DMS53 treated with DMSO at 0.1 percent for 48 hours (cell line): ENCODE data around the gene ZFPM1.

Experiments
- DNase-seq: peaks from one replicate; lab custom pipeline; 2025; ENCODE audit not compliant: unreplicated experiment; lab: John Stamatoyannopoulos, UW

The ZFPM1 gene

DNA sequence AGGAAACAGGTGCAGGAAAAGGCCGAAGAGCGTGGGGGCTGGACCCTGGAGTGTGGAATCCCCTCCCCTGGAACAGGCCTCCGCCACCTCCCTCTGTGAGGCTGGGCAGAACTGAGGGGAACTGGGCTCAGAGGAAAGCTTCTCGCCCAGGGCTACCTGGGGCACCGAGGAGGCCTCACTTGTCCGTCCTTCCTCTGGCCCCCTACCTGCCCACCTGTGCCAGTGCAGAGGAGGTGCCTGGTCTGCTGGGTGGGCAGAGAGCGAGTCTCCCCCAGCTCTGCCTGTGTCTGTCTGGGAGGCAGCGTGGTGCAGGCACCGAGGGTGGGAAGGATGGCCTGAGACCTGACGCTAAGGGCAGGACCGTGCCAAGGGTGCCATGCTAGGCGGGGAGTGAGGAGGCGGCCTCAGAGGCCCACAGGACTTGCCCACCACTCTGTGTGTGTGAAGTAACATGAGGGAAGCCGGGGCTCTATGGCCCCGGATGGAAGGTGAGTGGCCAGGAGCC lies 42.2 kb downstream of the ZFPM1 start:
- DNase-seq = no peak

DNA sequence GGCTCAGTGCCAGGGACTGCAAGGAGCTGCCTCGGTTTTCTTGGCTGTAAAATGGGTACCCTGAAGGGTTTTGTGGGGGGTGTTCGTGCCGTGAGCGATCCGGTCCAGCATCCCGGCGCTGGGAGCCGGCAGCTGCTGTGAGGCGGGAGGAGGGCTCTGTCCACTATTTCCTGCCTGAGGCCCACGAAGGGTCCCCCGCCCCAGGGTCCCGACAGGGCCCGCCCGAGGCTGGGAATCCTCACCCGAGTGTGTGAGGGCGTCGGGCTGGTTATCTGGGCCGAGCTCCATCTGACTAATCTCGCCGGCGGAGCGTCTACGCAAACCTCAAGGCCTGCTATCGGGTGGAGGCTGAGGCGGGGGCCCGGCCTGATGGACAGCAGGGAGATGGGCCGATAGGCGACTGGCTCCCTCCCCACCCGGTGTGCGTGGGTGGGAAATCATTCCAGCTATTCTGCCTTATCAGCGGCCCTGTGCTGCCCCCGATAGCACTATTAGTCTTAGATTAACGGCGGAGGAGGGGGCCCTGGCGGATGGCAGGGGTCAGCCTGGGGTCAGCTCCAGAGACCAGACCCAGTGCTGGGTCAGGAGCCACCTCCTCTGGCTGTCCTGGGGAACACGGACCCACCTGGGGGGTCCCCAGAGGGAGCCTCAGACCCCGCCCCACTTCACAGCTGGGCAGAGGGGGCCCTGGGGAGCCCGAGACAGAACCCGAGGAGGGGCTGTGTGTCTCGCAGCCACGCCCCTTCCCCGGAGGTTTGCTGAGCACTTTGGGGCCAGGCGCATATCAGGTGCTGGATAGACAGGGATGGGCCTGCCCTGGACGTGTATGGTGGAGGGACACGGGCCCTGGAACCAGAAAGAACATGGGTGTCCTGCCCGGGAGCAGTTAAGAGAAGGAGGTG lies 44.7 kb downstream of the ZFPM1 start:
- DNase-seq = no peak

DNA sequence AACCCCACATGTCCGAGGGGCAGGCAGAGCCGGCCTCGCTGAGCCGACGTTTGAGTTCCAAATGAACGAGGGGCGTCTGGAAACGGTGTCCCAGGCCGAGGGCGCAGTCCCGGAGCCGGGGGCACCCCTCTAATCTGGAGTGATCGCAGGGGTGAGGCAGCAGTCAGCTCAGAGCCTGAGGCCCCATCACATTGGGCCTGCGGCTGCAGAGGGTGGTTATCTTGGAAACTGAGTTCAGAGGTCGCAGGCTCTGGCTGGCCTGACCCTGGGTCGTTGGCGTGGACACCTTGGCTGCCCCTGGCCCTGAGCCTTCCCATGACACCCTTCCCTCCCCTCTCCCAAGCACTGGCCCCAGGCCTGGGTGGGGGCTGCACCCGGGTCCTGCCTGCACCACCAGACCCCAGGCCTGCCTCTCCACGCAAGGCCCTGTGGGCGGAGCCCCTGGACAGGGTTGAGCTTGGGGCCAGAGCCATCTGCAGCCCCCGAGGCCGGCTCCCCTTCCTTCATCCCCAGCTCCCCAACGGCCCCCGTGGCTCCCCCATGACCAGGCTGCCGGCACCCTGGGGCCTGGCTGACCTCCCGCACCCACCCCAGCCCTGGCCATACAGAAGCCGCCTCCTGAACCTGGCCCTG lies 45.6 kb downstream of the ZFPM1 start:
- no peak for DNase-seq

DNA sequence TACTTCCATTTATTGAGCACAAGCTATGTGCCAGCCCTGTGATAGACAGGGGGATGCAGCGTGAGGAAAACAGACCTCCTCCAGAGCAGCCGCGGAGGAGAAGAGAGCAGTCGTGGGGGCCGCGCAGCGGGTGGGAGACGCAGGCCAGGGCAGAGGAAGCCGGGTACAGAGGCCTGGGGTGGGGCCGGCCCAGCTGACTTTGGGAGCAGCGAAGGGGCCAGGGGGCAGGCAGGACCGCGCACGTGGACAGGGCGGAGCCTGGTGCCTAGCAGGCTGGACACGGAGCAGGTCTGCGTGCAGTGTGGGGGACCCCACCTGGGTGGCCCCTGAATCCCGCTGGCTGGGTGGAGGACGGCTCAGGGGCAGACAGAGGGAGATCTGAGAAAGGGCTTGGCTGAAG lies 46.2 kb downstream of the ZFPM1 start:
- DNase-seq = no peak

DNA sequence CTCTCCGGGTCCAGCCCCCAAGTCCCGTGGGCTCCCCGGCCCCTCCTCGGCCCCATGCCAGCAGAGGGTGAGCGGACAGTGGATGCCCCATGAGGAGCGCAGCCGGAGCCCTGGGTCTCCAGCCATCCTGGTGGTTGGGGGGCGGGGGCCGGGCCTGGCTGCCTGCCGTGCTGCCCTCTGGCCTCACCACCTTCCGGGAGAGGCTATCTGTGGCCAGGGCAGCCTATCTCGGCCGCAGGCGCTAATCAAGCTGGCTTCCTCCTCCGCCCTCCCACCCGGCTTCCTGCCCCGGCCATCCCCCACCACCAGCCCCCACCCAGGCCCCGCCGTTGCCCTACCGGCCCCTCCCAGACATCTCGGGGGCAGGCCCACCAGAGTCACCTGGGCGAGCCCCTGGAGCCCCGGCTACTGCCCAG lies 46.8 kb downstream of the ZFPM1 start:
- DNase-seq = no peak

DNA sequence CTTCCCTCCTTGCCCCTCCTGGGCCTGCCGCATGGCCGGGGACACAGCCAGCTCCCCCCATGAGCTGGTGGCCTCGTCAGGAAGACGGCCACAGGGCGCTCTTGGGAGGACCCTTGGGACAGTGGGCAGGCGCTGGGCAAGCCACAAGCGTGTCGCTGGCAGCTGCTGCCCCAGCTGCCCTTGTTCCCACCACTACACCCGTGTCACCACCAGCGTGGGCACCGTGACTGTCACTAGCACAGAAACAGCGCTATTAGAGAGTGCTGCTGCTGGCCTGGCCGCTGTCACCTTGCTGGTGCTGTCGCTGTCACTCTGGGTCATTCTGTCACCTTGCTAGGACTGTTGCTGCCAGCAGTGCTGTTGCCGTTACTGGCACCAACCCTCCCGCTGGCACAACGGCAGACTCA lies 47.2 kb downstream of the ZFPM1 start:
- DNase-seq = no peak

DNA sequence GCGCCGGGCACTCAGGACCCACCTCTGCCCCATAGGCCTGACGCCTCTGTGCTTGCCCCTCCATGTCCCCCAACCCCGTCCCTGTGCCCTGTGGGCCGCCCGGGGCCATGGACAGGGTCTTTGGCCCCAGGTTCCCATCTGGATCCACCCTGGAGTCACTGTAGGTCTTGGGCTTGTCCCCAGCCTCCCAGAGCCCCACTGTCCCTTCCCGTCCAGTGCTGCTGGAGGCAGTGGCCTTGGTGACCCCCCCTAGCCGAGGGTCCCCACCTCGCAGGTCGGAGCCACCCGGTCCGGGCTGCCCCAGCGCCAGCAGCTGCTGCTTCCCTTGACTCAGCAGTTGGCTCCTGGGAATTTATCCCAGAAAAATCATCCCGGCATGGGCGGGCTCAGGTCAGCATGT lies 49.3 kb downstream of the ZFPM1 start:
- no peak for DNase-seq

DNA sequence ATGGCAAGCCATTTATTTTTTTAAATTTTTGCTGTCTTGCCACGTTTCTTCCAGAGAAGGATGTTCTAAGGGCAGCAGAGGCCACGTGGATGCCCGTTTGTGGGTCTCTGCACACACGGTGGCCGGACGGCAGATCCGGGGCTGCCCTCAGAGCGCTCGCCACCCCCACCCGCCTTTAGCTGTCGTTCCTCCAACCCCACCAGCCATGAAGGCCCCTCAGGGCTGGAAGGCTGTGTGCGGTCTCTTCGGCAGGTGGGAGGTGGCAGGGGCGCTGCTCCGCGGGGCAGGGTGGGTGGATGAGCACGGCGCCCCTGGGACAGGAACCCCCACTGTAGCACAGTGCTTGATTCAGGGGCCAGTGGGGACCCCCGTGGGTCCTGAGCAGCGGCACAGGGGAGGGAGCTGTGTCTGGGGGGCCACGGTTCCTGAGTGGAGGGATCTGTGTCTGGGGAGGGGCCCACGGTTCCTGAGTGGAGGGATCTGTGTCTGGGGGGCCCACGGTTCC lies 49.7 kb downstream of the ZFPM1 start:
- no peak for DNase-seq

DNA sequence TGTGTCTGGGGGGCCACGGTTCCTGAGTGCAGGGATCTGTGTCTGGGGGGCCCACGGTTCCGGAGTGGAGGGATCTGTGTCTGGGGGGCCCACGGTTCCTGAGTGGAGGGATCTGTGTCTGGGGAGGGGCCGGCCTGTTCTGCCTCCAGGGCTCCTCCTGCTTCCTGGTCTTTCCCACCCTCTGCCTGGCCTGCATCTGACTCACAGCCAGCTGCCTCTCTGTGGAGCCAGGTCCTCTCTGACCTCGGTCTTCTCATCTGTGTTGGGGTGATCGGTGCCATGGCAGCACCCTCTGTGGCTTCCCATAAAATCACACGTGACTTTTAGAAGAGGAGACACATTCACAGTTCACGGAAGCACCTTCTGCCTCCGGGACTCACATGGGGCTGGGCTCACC lies 50.3 kb downstream of the ZFPM1 start:
- no peak for DNase-seq

DNA sequence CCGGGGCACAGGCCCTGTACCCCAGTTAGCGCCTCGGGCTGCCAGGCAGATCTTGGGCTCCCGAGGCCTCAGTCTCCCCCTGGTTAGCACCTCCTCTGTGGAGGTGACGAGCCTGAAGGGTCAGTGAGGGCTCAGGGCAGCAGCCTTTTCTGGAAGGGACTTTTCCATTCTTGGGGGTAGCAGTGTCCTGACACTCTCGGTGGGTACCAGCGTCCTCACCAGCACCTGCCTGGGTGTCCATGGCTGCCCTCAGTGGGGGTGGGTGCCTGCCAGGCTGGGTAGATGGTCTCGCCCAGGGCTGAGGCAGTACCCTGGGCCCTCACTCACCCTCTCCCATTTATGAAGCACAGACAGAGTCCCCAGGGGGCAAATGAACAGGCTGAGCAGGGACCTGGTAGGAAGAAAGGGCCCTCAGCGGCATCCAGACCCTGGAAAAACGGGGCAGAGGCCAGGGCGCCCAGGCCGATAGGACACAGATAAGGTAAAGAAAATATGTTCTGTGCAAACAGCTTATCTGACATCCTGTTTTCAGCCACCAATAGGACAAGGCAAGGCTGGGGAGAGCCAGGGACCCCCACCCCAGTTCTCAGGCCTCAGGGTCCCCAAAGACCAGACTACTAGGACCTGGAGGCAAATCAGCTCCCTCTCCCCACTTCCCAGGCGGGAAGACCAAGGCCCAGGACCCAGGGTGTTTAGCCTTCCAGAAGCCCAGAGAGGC lies 50.9 kb downstream of the ZFPM1 start:
- DNase-seq = no peak

DNA sequence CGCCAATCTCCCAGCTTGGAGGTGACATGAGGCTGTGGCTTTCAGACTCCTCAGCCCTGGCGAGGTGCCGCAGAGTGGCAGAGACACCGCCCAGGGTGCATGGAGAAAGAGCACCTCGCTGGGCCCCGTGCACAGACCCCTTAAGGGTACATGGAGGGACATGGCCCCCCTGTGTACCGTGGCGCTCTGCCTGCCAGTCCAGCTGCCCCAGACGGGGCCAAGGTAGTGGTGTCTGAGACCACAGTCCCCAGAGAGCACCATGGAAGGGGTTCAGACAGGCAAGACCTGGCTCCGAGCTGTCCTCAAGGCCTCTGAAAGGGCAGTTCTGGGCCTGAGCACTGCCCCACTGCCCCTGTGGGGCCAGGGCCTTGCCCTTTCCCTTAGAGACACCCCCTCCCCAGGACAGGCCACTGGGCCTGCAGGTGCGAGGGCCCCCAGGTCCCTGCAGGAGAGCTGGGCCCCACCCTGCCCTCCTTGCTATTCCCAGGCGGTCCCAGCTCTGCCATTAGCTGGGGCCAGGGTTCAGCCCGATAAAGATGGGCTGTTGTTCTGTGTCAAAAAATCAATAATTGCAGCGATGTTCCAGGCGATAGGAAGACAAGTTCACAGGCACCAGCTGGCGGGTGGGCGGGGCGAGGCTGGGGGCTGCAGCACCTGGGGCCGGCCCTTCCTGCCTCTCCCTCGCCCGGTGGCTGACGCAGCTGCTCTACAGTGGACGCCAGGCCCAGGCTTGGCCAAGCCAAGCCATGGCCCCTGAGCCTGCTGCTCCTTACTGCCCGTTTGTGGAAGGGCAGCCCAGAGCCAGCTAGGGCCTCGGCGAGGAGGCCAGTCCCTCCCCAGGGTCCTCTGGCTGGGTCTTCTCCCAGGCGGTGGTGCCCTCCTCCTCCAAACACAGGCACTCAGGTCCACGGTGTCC lies 51.7 kb downstream of the ZFPM1 start:
- DNase-seq = no peak

DNA sequence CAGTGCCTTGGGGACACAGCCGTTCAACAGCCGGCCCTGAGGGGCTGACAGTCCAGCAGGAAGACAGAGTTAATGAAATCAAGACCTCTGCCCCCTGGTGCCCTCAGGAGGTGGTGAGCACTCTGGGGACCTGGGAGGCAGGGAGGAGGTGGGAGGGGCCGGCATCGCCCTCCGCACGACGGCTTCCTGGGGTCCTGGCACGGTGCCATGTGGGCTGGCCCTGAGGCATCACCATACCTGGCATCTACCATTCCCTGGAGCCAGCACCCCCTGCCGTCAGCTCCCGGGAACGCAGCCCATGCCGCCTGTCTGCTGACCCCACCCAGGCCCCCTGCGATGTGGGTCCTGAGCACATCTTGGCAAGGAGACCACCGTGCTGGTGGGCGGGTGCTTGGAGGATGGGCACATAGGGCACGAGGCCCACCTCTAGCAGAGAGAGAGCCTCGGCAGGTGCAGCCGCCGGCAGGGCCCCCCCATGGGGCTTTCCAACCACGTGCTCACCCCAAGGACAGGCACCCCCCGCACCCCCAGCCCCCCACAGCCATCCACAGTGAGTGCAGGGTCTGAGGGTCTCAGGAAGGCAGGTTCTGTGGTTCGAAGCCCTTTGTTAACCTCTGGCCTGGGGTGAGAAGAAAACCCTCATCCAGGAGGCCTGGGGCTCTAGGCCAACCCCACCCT lies 52.5 kb downstream of the ZFPM1 start:
- peak; percentile 8 for DNase-seq

DNA sequence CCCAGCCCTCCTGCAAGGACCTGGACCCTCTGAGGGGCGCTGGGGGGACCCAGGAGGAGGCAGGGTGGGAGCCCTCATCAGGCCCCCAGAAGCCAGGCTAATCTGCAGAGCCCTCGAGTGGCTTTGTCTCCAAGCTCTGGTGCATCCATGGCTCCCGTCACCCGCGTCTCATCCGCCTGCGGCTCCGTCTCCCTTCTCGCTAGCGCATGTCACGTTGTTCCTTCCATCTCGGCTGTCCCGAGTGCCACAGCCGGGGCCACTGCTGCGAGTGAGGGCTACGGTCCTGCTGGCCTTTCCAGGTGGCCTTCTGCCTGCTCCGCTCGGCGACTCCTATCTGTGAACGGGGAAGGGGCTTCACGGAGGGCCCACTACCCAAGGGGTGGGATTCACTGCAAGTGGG lies 53.6 kb downstream of the ZFPM1 start:
- no peak for DNase-seq

DNA sequence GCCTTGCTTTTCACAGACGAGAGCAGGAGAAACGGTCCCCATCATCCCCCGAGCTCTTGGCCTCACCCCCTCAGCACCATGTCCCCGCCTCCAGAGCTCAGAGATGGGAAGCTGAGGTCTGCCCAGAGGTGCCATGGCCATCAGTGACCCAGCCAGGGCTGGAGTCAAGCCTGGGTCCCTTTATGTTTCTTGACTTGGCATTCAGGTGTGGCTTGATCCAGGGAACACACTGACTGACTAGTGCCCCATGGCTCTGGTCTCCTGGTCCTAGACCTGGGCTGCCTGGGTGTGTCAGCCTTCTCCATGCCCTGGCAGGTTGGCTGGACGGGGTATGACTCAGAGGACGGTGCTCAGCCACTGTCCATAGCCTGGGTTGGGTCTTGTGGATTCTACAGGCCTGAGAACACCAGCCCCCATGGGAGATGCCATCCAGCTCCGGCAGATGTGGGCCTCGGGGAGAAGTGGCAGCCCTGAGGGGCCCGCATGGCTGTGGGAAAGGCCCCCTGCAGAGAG lies 54.2 kb downstream of the ZFPM1 start:
- DNase-seq = no peak

DNA sequence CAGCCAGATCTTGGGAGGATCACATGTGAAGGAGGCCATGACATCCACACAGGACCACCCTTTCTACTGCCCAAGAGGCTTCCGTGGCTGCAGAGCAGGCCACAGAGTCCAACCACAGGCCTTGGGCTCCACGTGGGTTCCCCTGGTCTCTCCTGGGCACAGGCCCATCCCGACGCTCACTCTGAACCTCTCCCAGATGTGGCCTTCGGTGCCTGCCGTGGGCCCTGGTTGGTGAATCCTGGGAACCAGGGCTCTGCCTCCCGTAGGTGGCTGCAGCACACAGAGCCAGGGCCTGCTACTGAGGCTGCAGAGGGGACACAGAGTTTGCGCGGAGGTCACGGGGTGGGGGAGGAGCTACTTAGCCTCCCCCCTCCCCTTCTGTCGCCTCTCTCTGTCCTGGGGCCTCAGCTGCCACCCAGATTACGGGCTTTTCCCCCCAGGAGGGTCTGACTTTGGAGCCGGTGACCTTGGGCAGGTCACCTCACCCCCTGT lies 55.3 kb downstream of the ZFPM1 start:
- DNase-seq = no peak

DNA sequence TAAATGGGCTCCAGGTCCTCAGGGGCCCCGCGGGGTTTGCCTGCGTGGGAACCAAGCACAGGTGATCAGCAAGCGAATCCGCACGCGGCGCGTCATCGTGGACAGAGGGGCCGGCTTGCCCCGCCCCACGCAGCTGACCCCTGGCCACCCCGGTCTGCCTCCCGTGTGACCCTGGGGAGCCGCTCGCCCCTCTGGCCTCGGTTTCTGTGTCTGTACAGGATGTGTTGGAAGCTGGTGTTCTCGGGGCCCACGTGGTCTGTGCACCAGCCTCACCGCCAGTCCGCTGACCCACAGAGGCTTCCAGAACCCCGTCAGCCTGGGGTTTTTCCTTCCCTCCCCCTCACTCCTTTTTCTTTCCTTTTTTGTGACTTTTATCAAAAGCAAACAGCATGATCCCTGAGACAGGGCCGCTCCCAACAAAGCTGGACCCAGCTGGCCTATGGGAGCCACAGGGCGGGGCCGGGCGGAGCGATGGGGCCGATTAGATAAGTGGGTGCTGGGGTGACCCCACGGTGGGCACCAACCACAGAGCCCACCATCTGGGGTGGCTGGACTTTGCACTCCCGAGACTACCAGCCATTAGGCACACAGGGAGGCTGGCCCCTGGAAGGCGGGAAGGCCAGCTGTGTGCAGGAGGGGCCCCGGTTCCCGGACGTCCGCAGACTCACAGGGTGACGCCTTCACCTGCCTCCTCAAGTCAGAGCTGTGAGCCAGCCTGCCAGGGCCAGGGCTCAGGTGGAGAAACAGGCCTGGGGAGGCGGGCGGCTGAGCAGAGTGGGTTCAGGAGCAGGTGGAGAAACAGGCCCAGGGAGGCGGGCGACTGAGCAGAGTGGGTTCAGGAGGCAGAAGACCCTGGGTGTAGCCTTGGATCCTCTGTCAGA lies 56.0 kb downstream of the ZFPM1 start:
- DNase-seq = no peak

DNA sequence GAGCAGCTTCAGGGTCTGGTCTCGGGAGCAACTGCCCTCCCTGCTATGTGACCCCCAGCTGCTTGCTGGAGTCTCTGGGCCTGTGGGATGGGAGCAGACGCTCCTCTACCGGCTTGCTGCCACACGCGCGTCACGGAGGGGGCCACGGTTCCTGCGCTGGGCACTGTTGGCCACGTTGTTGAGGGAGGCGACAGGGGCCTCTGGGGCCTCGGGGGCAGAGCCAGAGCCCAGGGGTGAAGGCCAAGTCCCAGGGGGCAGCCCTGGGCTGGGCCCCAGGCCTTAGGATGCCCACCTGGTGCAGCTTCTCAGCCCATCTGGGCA lies 56.6 kb downstream of the ZFPM1 start:
- no peak for DNase-seq

DNA sequence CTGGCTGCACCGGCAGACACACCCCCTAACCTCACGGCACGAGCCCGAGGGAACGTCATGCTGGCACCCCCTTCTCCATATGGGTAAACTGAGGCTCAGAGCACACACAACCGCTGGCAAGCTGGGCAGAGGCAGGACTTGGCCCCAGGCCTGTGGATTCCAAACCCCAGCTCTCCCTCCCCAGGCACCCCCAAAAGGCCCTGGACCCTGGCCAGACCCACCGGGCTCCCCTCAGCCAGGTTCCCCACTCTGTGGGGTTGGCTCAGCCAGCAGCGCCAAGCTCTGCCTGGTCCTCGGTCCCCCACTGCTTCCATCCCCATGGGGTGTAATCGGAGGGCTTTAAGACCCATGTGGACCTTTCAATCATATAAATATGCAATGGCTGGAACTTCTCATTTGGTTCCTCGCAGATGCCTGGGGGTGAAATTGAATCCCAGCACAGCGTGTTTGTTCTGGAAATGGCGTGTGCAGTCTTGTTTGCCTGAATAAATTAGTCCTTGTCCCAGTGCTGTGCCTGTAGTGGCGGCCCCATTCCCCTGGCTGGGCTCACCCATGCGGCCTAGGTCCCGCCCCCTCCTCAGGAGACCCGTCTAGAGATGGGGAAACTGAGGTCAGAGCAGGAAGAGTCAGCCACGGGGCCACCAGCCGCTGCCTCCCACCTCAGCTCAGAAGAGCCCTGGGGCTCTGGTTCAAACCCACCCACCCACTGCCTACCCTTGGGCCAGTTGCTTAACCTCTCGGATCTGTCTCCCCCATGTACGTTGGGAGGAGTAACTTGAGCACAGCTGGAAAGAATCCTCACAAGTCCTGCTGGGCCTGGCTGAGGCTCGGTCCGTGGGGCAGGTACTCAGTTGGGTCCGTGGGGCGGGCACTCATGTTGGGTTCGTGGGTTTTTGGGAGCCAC lies 57.3 kb downstream of the ZFPM1 start:
- no peak for DNase-seq
